Measurements from ENCODE around the gene INTS1. TPM values are rescaled to one million over a fixed set of nuclear protein-coding genes. Genes with fewer than 3 reads are reported as not detected.

Gene INTS1
- total RNA-seq, 2 donors from 2014 or later = 84.6 to 85.0 TPM

- DNase-seq (ENCODE audit: low spot score in 2 of 2) (no peak), ATAC-seq (no peak)
- Mint-ChIP-seq H3K36me3 (no peaks in the 10 kb centered on the region), H3K9me3 (no peaks in the 10 kb centered on the region), H3K27ac (peak overlapping the region in 1 of 2 donors; percentile 55)
Measured at GRCh38 chr7:1544178-1544895, 40.1 kb upstream of the INTS1 start.

GRCh38 chr7:1543826-1544177 lies 39.6 kb upstream of the INTS1 start:
- no peak for DNase-seq (ENCODE audit: low spot score in 2 of 2)
- H3K9me3 Mint-ChIP-seq = no peaks in the 10 kb centered on the region
- no peak for ATAC-seq
- H3K36me3 Mint-ChIP-seq = no peaks in the 10 kb centered on the region
- no peak overlapping the region for H3K27ac Mint-ChIP-seq

GRCh38 chr7:1542841-1543747 lies 38.9 kb upstream of the INTS1 start:
- peak overlapping the region in 1 of 2 donors; percentile 36 for H3K27ac Mint-ChIP-seq
- ATAC-seq (no peak), DNase-seq (ENCODE audit: low spot score in 2 of 2) (no peak)
- H3K9me3 Mint-ChIP-seq = no peaks in the 10 kb centered on the region
- no peaks in the 10 kb centered on the region for H3K36me3 Mint-ChIP-seq

- no peaks in the 10 kb centered on the region for H3K36me3 Mint-ChIP-seq
- ATAC-seq (no peak), DNase-seq (ENCODE audit: low spot score in 2 of 2) (no peak)
- H3K27ac Mint-ChIP-seq = no peak overlapping the region
- no peaks in the 10 kb centered on the region for H3K9me3 Mint-ChIP-seq
Measured at GRCh38 chr7:1542329-1542728, 38.1 kb upstream of the INTS1 start.

- no peak for ATAC-seq
- no peak for DNase-seq (ENCODE audit: low spot score in 2 of 2)
- no peaks in the 10 kb centered on the region for H3K36me3 Mint-ChIP-seq
- no peak overlapping the region for H3K27ac Mint-ChIP-seq
- no peaks in the 10 kb centered on the region for H3K9me3 Mint-ChIP-seq
Measured at GRCh38 chr7:1541431-1542162, 37.4 kb upstream of the INTS1 start.

- DNase-seq (ENCODE audit: low spot score in 2 of 2) (no peak), ATAC-seq (no peak)
- no peaks in the 10 kb centered on the region for H3K36me3 Mint-ChIP-seq
- no peak overlapping the region for H3K27ac Mint-ChIP-seq
- H3K9me3 Mint-ChIP-seq = no peaks in the 10 kb centered on the region
Measured at GRCh38 chr7:1540776-1541271, 36.6 kb upstream of the INTS1 start.

- no peak for DNase-seq (ENCODE audit: low spot score in 2 of 2)
- Mint-ChIP-seq H3K27ac (no peak overlapping the region), H3K36me3 (no peaks in the 10 kb centered on the region), H3K9me3 (no peaks in the 10 kb centered on the region)
- ATAC-seq = no peak
Measured at GRCh38 chr7:1539882-1540775, 35.9 kb upstream of the INTS1 start.

- no peak for DNase-seq (ENCODE audit: low spot score in 2 of 2)
- ATAC-seq = no peak
- Mint-ChIP-seq H3K27ac (no peak overlapping the region), H3K36me3 (no peaks in the 10 kb centered on the region), H3K9me3 (no peaks in the 10 kb centered on the region)
Measured at GRCh38 chr7:1539181-1539881, 35.1 kb upstream of the INTS1 start.

- Mint-ChIP-seq H3K27ac (no peak overlapping the region), H3K9me3 (no peaks in the 10 kb centered on the region), H3K36me3 (no peaks in the 10 kb centered on the region)
- DNase-seq (ENCODE audit: low spot score in 2 of 2) = no peak
- no peak for ATAC-seq
Measured at GRCh38 chr7:1538544-1539180, 34.5 kb upstream of the INTS1 start.

GRCh38 chr7:1537535-1538412 lies 33.6 kb upstream of the INTS1 start:
- no peak for ATAC-seq
- Mint-ChIP-seq H3K36me3 (no peaks in the 10 kb centered on the region), H3K27ac (peak overlapping the region in 1 of 2 donors; percentile 74), H3K9me3 (no peaks in the 10 kb centered on the region)
- no peak for DNase-seq (ENCODE audit: low spot score in 2 of 2)

- peaks cover 0 to 2% of the 10 kb centered on the region in 2 donors for H3K36me3 Mint-ChIP-seq
- H3K9me3 Mint-ChIP-seq = no peaks in the 10 kb centered on the region
- no peak for DNase-seq (ENCODE audit: low spot score in 2 of 2)
- no peak overlapping the region for H3K27ac Mint-ChIP-seq
- no peak for ATAC-seq
Measured at GRCh38 chr7:1536743-1537534, 32.8 kb upstream of the INTS1 start.

- H3K27ac Mint-ChIP-seq = no peak overlapping the region
- H3K36me3 Mint-ChIP-seq = peaks cover 5 to 7% of the 10 kb centered on the region in 2 donors
- DNase-seq (ENCODE audit: low spot score in 2 of 2) (no peak), ATAC-seq (no peak)
- no peaks in the 10 kb centered on the region for H3K9me3 Mint-ChIP-seq
Measured at GRCh38 chr7:1536455-1536742, 32.2 kb upstream of the INTS1 start.

GRCh38 chr7:1535701-1536454 lies 31.7 kb upstream of the INTS1 start:
- no peak for ATAC-seq
- H3K27ac Mint-ChIP-seq = no peak overlapping the region

More at GRCh38 chr7:1535701-1536454, 31.7 kb upstream of the INTS1 start:
- H3K9me3 Mint-ChIP-seq = no peaks in the 10 kb centered on the region
- peaks cover 6 to 9% of the 10 kb centered on the region in 2 donors for H3K36me3 Mint-ChIP-seq
- DNase-seq (ENCODE audit: low spot score in 2 of 2) = no peak

Measured in activated naive CD4-positive, alpha-beta T cell treated with anti-CD3 and anti-CD28 coated beads, Interleukin-2, amount 50 U/mL, for 72 hours (primary cell).